Bronchial epithelial cell (primary cell): ENCODE results near the gene CCDC152. TPM values are rescaled to one million over a fixed set of nuclear protein-coding genes. Genes with fewer than 3 reads are reported as not detected.

Experiments
- DNase-seq: peaks from one replicate; pipeline ENCODE4 v3.0.0-alpha.2; 2010; ENCODE audit warnings: low read depth
- FAIRE-seq: peaks from 2 replicates; lab custom pipeline; 2011; peaks lifted over from hg19 to GRCh38; lab: Jason Lieb, UNC
- H3K27me3 ChIP-seq: 2 replicates; pipeline ENCODE4 v1.5.1; 2011; ENCODE audit warnings: low read length; ENCODE audit not compliant: control insufficient read depth, insufficient read depth
- H3K36me3 ChIP-seq: 2 replicates; pipeline ENCODE4 v1.5.1; 2011; ENCODE audit warnings: low read length; ENCODE audit not compliant: control insufficient read depth, insufficient read depth
- H3K4me3 ChIP-seq: 2 replicates; pipeline ENCODE4 v1.5.1; 2011; ENCODE audit warnings: mild to moderate bottlenecking, low read depth, low read length, control low read depth
- CTCF ChIP-seq: IDR thresholded peaks from 2 replicates; pipeline ENCODE4 v1.5.1; 2011; ENCODE audit warnings: mild to moderate bottlenecking, moderate library complexity, low read length, control low read depth, inconsistent platforms; ENCODE audit not compliant: insufficient read depth, severe bottlenecking
- total RNA-seq: library from RNA; depleted of rRNA; stranded (reverse); fragments of >200 nt; gene quantifications from 2 replicates; pipeline ENCODE4 v1.2.1, GENCODE V29; 2014

The CCDC152 gene
- total RNA-seq, 1 donor from 2014 or later: under 0.01 TPM

GRCh38 chr5:42822548-42822947 lies 65.9 kb downstream of the CCDC152 start:
- Histone ChIP-seq H3K4me3 (no peak overlapping the region), H3K27me3 (no peaks in the 10 kb centered on the region), H3K36me3 (no peaks in the 10 kb centered on the region)
- DNase-seq (no peak), FAIRE-seq (no peak)
- no peak for TF ChIP-seq CTCF

DNA sequence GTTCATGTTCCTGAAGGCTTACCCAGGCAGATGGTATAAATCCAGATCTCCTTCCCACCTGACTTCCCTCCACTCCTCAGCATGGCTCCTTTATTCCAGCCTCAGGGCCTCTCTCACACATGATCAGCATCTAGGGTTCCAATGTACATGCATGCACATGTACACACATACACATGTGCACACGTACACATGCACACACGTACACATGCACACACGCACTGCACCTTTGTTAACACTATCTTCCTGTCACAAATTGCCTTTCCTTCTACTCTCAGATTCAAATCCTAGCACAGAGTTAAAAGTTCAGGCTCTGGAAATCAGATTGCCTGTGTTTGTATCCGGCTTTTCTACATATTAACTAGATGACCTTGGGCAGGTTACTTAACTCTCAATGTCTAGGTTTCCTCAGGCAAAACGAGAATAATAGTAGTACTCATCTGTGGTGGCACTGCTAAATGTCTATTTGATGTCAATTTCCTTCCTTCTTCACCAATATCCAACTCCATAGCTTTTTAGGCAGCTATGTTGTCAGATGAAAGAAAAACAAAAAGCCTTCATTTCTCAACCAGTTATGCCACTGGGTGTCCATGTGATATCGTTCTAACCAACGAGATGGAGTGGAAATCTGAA lies 67.8 kb downstream of the CCDC152 start:
- Histone ChIP-seq H3K27me3 (no peaks in the 10 kb centered on the region), H3K4me3 (no peak overlapping the region), H3K36me3 (no peaks in the 10 kb centered on the region)
- no peak for TF ChIP-seq CTCF
- DNase-seq (no peak), FAIRE-seq (peak; percentile 91)

DNA sequence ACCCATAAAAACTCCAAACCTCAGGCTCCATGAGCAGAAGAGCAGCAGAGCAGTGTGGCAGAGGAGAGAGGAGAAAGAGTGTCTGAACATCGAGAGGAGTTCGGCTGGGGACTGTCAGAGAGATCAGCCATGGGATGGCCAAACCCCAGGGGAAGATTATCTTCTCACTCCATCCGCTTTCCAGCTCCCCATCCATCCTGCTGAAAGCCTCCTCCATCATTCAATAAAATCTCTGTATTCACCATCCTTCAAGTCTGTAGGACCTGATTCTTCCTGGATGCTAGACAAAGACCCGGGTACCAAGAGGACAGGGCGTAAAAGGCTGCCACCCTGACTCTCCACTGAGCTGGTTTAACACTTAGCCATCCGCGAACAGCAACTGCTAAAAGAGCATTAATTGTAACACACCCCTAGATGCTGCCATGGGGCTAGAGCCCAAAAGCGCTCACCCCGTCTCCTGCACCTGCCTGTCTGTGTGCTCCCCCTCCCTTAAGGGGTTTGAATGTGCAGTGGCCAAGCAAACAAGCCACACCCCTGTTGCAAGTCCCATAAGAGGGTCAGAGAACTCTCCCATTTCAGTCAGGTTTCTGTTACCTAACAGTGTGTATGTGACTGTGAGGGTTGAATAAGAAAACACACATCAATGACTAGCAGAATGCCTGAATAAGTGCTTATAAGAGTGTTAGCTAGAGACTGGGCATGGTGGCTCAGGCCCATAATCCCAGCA lies 69.0 kb downstream of the CCDC152 start:
- FAIRE-seq: no peak
- no peaks in the 10 kb centered on the region for H3K36me3 ChIP-seq

DNA sequence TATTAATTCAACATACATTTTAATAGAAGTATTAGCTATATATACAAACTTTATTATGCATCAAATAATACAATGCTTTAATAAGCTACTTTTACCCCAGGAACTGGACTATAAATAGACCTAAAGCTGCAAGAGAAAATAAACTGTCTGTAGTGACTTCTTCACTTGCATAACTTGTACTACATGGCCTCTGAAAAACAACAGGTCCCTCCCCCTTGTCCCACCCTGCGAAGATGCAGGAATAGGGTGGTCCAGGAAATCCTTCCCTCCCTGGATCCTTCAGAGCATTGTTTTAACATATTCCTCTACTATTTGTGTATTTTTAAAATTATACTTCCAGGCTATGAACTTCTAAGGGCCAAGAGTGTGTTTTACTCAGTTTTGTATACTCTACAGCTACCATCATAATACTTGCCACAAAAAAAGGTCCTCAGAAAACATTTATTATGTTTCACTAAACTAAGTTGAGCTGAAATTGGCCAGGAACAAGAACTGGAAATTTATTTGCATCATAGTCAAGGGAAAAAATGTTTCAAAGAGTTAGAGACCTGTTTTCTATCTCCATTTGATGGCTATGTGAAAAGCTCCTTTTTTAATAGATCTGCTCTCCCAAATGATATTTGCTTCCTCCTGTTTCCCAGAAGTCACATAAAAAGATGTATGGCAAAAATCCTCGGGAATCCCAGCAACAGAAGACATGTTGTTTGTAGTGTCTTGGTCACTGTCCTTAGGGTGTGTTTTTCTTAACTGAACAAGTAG lies 70.3 kb downstream of the CCDC152 start:
- Histone ChIP-seq H3K4me3 (no peak overlapping the region), H3K36me3 (no peaks in the 10 kb centered on the region), H3K27me3 (no peaks in the 10 kb centered on the region)
- no peak for TF ChIP-seq CTCF
- FAIRE-seq (no peak), DNase-seq (no peak)

More for the DNA sequence above, 69.0 kb downstream of the CCDC152 start:
- DNase-seq: no peak
- Histone ChIP-seq H3K27me3 (no peaks in the 10 kb centered on the region), H3K4me3 (no peak overlapping the region)
- TF ChIP-seq CTCF: no peak

GRCh38 chr5:42828671-42829070 lies 72.1 kb downstream of the CCDC152 start:
- no peak for TF ChIP-seq CTCF
- FAIRE-seq: no peak
- no peaks in the 10 kb centered on the region for H3K36me3 ChIP-seq
- H3K4me3 ChIP-seq: no peak overlapping the region
- H3K27me3 ChIP-seq: no peaks in the 10 kb centered on the region
- DNase-seq: no peak
